ENCODE results near the gene ZNF462.
"Not testable (repeated sequence)": the region's sequence is repeated elsewhere in the genome, so short reads cannot be mapped to it uniquely, and the experiment has no call there.

ZNF462 gene

GRCh38 chr9:106862821-106863720 lies at the start of gene ZNF462:
Gene ZNF462, plus strand, starts transcription at chr9:106863166. Its CDS starts 60,218 bp downstream, at chr9:106923384.
- DNase-seq: no peak

GRCh38 chr9:106816524-106816923 lies 46.4 kb upstream of the ZNF462 start:
- no peak for DNase-seq

GRCh38 chr9:106818034-106818433 lies 44.9 kb upstream of the ZNF462 start:
- no peak for DNase-seq

- no peak for DNase-seq
These were observed 42.1 kb upstream of the ZNF462 start for GRCh38 chr9:106820866-106821265.

- no peak for DNase-seq
These were observed 34.9 kb upstream of the ZNF462 start for GRCh38 chr9:106828070-106828469.

- DNase-seq: no peak
These were observed 34.0 kb upstream of the ZNF462 start for GRCh38 chr9:106828965-106829364.

GRCh38 chr9:106829666-106830408 lies 33.1 kb upstream of the ZNF462 start:
- DNase-seq: no peak

- no peak for DNase-seq
These were observed 32.3 kb upstream of the ZNF462 start for GRCh38 chr9:106830527-106831150.

- no peak for DNase-seq
These were observed 28.1 kb upstream of the ZNF462 start for GRCh38 chr9:106834888-106835287.

- no peak for DNase-seq
These were observed 27.1 kb upstream of the ZNF462 start for GRCh38 chr9:106835840-106836239.

GRCh38 chr9:106843371-106843770 lies 19.6 kb upstream of the ZNF462 start:
- DNase-seq: no peak

- DNase-seq: no peak
These were observed 16.7 kb upstream of the ZNF462 start for GRCh38 chr9:106846307-106846706.

GRCh38 chr9:106846857-106847256 lies 16.1 kb upstream of the ZNF462 start:
- DNase-seq: no peak

GRCh38 chr9:106851640-106852039 lies 11.3 kb upstream of the ZNF462 start:
- DNase-seq: not testable (repeated sequence)

GRCh38 chr9:106857811-106858470 lies 5.0 kb upstream of the ZNF462 start:
- DNase-seq: no peak

GRCh38 chr9:106859957-106860720 lies 2.8 kb upstream of the ZNF462 start:
- DNase-seq: no peak

GRCh38 chr9:106860721-106861639 lies 2.0 kb upstream of the ZNF462 start:
- DNase-seq: no peak

GRCh38 chr9:106861640-106862109 lies 1.3 kb upstream of the ZNF462 start:
- no peak for DNase-seq

- no peak for DNase-seq
These were observed 701 bp upstream of the ZNF462 start for GRCh38 chr9:106862110-106862820.
